Astrocyte of the spinal cord (primary cell): ENCODE results near the gene MRI1.
A peak's percentile ranks its signal among the peaks of the same experiment; 100 is the strongest.

Experiments used
- DNase-seq: peaks from one replicate; pipeline ENCODE4 v3.0.0; 2011; ENCODE audit warnings: low read depth, low spot score
- H3K4me3 ChIP-seq: 2 replicates; pipeline ENCODE4 v1.5.1; 2011; ENCODE audit warnings: low read depth, mild to moderate bottlenecking, low read length, moderate library complexity
- CTCF ChIP-seq: IDR thresholded peaks from 2 replicates; pipeline ENCODE4 v1.5.1; 2012; ENCODE audit warnings: low read depth, mild to moderate bottlenecking, low read length, inconsistent platforms
- in situ Hi-C: cut with HindIII; loops from 2 replicates; pipeline ENCODE4 v1.10.0; 2017; ENCODE audit warnings: low sequenced_read_pairs

The MRI1 gene

GRCh38 chr19:13764821-13765394, 586 bp downstream of the MRI1 start:
- no peak for TF ChIP-seq CTCF
- no peak for DNase-seq
- peak overlapping the region; percentile 72 for H3K4me3 ChIP-seq
- in situ Hi-C loops = no loop called here

- in situ Hi-C loops = no loop called here
- no peak for TF ChIP-seq CTCF
- no peak for DNase-seq
- H3K4me3 ChIP-seq = peak overlapping the region; percentile 72
These were observed 1.2 kb downstream of the MRI1 start for GRCh38 chr19:13765395-13766094.

DNA sequence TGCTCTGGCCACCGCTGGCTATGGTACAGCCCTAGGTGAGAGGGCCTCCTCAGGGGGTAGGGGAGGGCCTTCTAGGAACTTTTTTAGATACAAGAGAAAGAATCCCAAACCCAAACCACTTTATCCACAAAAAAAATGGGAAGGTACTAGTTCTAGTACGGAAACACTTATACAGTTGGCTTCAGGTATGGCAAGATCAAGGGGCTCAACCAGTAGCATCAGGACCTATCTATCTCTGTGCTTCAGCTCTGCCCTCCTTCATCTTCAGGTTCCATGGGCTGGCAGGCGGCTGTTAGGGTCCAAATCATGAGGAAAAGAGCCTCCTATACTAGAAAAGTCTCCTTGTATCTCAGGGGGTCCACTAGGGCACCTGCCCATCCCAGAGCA, 1.8 kb downstream of the MRI1 start:
- in situ Hi-C loops = no loop called here
- no peak for TF ChIP-seq CTCF
- H3K4me3 ChIP-seq = no peak overlapping the region
- no peak for DNase-seq

GRCh38 chr19:13768510-13768909, 4.2 kb downstream of the MRI1 start:
- no peak for TF ChIP-seq CTCF
- in situ Hi-C loops = no loop called here
- H3K4me3 ChIP-seq = no peak overlapping the region
- no peak for DNase-seq

- in situ Hi-C loops = no loop called here
- no peak for DNase-seq
- no peak for TF ChIP-seq CTCF
- no peak overlapping the region for H3K4me3 ChIP-seq
These were observed 5.8 kb downstream of the MRI1 start for GRCh38 chr19:13770013-13770635.

DNA sequence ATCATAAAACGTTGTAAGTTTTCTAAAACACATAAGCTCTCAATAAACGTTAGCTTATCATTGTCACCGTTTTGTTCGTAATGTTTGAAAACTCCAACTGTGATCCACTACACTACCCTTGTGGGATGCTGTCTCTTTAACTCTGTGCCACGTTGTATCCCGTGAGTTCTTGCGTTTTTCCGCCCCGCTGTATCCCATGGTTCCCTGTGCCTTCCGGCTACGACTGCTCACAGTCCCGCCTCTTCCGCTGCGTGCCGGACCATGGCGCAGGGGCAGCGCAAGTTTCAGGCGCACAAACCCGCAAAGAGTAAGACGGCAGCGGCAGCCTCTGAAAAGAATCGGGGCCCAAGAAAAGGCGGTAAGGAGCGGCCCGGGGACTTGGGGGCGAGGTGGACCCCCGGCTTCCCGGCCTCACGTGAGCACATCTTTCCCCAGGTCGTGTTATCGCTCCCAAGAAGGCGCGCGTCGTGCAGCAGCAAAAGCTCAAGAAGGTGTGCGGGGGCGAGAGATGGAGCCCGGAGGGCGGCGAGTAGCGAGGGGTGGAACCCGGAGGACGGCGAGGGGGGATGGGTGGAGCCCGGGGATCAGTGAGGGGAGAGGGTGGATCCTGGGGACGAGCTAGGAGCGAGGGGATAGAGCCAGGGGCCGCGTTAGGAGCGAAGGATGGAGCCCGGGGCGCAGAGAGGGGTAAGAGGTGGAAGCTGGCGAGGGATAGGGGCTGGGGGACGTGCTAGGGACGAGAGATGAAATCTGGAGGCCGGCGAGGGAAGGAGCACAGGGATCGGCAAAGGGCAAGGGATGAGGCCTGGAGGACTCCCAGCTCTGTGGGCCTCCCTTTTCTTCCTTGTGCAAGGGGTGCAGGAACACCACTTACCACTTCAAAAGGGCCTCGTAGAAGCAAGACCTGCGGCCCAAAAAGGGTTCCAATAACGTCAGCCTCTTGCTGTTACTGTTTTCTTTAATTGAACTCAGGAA, 10.2 kb downstream of the MRI1 start, which contains the start of gene C19orf53:
C19orf53 (plus strand) TSS at position 240 of the 975 bp plus-strand sequence; CDS start at position 262, 22 bp downstream.
- no peak for TF ChIP-seq CTCF
- DNase-seq = peak; percentile 91

More for the DNA sequence above, 10.2 kb downstream of the MRI1 start, which contains the start of gene C19orf53:
- H3K4me3 ChIP-seq = peak within 1 kb of the TSS; percentile 90
- in situ Hi-C loops = no loop called here
